ENCODE results near the gene RTF2. TPM values are rescaled to one million over a fixed set of nuclear protein-coding genes. Genes with fewer than 3 reads are reported as not detected.

Gene RTF2
- total and polyA plus RNA-seq, 2 of the 13 experiments (the other 11 are each of a cell fraction or from before 2014, with no cell fraction given) = 81.8 to 142 TPM

DNA sequence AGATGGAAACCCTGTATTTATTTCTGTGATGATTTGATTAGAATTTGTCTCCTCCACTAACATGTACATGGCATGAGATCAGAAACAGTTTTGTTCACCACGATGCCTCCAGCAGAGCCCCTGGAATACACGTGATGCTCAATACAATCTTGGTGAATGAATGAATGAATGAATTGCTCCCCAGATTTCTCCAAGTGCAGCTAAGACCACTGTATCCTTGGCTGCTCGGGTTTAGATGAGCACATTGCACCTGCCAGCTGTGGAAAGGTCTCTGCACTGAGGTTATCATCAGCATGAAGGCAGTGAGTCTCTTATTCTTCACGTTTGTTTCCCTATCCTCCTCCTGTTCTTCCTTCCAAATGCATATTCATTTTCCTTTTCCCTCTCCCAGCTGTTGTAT is 38.5 kb upstream of the RTF2 start (continued):
- TF ChIP-seq HNF1A (IDR thresholded peaks at IDR 0.05; ENCODE audit: low read depth) (no peak), HNF1A (CRISPR knock-in tag; IDR thresholded peaks at IDR 0.05; ENCODE audit: borderline replicate concordance) (no peak), EP300 (IDR thresholded peaks at IDR 0.05; ENCODE audit: low read depth in 2 of 2, low read length in 2 of 2) (no peak), EP300 (CRISPR knock-in tag; IDR thresholded peaks at IDR 0.05; ENCODE audit: borderline replicate concordance) (no peak), RARG (CRISPR knock-in tag; IDR thresholded peaks at IDR 0.05; ENCODE audit: low read depth) (no peak), BRCA1 (CRISPR knock-in tag; IDR thresholded peaks at IDR 0.05) (no peak), ZNF207 (IDR thresholded peaks at IDR 0.05; ENCODE audit: borderline replicate concordance) (no peak), NFE2L1 (CRISPR knock-in tag; IDR thresholded peaks at IDR 0.05; ENCODE audit: borderline replicate concordance) (no peak), NCOR1 (IDR thresholded peaks at IDR 0.05; ENCODE audit: borderline replicate concordance, low read length) (no peak)
- TF ChIP-seq, protein P1, sequence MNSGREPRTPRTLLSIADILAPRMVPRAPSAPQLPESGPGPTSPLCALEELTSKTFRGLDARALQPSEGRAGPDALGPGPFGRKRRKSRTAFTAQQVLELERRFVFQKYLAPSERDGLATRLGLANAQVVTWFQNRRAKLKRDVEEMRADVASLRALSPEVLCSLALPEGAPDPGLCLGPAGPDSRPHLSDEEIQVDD (CRISPR knock-in tag; IDR thresholded peaks at IDR 0.05; ENCODE audit: borderline replicate concordance) = no peak
- TF ChIP-seq, protein P2, sequence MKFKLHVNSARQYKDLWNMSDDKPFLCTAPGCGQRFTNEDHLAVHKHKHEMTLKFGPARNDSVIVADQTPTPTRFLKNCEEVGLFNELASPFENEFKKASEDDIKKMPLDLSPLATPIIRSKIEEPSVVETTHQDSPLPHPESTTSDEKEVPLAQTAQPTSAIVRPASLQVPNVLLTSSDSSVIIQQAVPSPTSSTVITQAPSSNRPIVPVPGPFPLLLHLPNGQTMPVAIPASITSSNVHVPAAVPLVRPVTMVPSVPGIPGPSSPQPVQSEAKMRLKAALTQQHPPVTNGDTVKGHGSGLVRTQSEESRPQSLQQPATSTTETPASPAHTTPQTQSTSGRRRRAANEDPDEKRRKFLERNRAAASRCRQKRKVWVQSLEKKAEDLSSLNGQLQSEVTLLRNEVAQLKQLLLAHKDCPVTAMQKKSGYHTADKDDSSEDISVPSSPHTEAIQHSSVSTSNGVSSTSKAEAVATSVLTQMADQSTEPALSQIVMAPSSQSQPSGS (CRISPR knock-in tag; IDR thresholded peaks at IDR 0.05) = no peak
